ENCODE results near the gene SRXN1.
"Not testable (repeated sequence)": the region's sequence is repeated elsewhere in the genome, so short reads cannot be mapped to it uniquely, and the experiment has no call there.

SRXN1 gene

GRCh38 chr20:653110-653589, at the start of gene SRXN1:
Gene SRXN1, minus strand, starts transcription at chr20:653200. Its CDS starts 15 bp downstream, at chr20:653185.
- peak; percentile 90 to 92 for DNase-seq

- no peak for DNase-seq
Measured at GRCh38 chr20:701401-702129, 48.6 kb upstream of the SRXN1 start.

GRCh38 chr20:699811-700338, 46.9 kb upstream of the SRXN1 start:
- DNase-seq, result no peak

GRCh38 chr20:699342-699741, 46.3 kb upstream of the SRXN1 start:
- no peak for DNase-seq

DNA sequence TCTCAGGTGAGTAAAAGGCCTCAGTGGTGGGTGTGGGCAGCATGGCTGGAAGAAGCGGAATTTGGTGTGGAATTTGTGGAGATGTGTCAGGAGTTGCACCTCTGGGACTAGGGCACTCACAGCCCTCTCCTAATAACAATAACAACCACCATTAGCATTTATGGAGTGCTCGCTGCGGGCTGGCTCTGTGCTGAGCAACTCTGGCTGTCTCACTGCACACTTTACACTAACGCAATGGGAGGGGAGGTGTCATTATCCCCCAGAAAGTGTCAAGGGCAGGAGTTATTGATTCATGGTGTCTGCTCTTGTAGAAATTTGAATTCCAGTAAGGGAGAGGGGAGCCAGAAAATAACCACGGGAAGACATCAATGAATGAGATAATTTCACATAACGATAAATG, 45.3 kb upstream of the SRXN1 start:
- no peak for DNase-seq

GRCh38 chr20:697826-698225, 44.8 kb upstream of the SRXN1 start:
- no peak for DNase-seq

DNA sequence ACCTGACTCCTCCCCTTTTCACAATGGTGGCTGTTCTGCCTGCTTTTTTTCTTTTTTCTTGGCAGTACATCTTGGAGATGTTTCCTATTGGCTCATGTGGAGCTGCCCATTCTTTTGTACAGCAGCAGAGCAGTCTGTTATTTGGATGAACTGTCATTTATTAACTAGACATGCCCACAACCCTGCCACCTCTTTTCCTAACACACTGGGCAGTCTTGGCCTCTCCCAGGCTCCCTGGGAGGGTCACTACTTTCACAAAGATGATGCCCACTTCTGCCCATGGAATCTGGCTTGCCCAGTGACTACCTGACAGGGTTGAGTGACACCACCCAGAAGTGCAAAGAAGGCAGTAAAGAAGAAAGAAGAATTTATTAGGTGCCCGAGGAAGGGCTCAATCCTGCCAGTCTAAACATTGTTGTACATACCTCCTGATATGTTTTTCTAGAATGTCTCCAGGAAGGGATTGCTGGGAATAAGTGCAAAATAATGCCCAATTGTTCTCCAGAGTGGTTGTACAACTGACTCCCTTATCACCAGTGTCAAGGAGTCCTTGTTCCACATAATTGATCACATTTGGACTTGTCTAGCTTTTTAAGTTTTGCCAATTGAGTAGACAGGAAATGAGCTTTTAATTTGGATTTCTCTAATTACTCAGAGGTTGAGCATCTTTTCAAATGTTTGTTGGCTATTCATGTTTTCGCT, 42.3 kb upstream of the SRXN1 start:
- no peak for DNase-seq

DNA sequence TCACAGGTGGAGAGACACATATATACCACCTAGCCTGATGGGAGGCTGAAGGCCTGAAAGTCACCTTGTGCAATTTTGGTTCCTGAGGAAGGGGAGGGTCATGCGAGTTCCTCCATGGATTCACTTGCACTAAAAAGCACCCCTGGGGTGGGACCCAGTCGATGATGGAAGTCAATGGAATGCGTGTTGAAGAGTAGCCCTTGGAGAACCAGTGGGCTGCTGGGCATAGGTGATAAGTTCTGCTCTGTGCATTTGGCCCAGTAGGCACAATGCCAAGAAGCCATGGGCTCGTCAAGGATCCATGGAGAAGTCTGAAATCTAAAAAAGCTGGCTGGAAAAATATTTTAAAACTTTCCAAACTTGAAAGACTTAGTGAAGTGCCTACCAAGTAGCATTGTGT, 41.5 kb upstream of the SRXN1 start:
- no peak for DNase-seq

- DNase-seq, result not testable (repeated sequence)
Measured at GRCh38 chr20:693786-694185, 40.8 kb upstream of the SRXN1 start.

DNA sequence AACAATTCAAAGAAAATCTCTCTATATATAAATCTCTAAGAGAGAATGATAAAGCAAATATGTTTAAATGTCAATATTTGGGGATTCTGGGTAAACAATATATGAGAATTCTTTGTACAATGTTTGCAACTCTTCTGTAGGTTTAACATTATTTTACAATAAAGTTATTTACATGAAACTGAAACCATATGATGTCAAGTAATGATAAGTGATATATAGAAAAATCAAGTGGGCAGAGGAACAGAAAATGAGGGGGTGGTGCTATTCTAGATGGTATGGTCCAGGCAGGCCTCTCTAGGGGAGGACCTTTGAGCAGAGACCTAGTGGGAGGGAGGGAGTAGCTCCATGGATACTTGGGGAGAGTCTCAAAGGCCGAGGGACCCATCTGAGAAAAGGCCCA, 39.0 kb upstream of the SRXN1 start:
- no peak for DNase-seq

- DNase-seq, result no peak
Measured at GRCh38 chr20:689947-690346, 36.9 kb upstream of the SRXN1 start.

DNA sequence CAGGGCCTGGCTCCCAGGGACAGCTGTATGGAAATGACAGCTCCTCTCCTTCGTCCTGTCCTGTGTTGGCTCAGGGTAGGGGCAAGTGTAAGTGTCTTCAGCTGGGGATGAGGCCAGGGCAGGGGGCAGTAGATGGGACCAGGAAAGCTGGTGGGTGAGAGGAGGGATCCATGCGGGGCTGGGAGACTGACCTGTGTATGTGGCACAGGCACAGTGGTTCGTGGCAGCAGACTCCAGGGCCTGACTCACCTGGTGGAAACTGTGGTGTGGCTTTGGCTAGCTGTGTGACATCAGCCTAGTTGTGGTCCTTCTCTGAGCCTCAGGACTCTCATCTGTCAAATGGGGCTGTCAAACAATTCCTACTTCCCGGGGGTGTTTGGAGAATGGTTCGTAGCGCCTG, 36.3 kb upstream of the SRXN1 start:
- no peak for DNase-seq

DNA sequence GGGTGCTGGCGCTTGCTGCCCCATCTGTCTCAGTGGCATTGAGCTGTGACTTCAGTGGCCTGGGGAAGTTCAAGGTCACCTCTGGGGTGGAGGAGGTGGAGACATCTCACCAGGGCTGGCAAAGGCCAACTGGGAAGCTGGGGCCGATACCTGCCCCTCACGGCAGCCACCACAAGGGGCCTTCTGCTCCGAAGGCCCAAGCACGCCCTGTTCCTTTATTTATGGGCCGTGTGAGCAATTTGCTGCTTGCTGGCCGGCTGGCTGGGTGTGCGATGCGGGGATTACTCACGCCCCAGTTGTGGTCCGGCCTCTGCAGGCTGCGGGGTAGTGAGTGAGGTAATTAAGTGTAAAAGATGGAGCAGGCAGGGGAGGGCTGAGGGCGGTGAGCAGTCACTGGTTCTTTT, 35.8 kb upstream of the SRXN1 start:
- DNase-seq, result no peak

- DNase-seq, result no peak
Measured at GRCh38 chr20:687468-688203, 34.6 kb upstream of the SRXN1 start.

- no peak for DNase-seq
Measured at GRCh38 chr20:684676-685319, 31.8 kb upstream of the SRXN1 start.

- no peak for DNase-seq
Measured at GRCh38 chr20:682123-682522, 29.1 kb upstream of the SRXN1 start.

- DNase-seq, result no peak
Measured at GRCh38 chr20:680638-681187, 27.7 kb upstream of the SRXN1 start.

GRCh38 chr20:677957-678356, 25.0 kb upstream of the SRXN1 start:
- DNase-seq, result no peak

DNA sequence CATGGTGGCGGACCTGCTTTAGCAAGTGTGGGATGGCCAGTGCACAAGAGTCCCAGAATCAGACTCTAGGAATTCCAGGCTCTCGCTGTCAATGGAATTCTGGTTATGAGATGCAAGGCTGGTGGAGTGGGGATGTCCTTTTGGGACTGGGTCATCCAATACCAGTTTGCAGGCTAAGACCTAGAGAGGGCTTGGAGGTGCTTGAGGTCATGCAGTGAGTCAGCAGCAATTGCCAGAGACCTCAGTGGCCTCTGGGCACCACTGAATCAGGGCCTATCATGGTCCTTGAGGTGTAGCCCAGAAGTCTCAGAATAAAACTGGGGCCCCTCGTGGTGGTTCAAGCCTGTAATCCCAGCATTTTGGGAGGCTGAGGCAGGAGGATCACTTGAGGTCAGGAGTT, 24.0 kb upstream of the SRXN1 start:
- DNase-seq, result no peak

DNA sequence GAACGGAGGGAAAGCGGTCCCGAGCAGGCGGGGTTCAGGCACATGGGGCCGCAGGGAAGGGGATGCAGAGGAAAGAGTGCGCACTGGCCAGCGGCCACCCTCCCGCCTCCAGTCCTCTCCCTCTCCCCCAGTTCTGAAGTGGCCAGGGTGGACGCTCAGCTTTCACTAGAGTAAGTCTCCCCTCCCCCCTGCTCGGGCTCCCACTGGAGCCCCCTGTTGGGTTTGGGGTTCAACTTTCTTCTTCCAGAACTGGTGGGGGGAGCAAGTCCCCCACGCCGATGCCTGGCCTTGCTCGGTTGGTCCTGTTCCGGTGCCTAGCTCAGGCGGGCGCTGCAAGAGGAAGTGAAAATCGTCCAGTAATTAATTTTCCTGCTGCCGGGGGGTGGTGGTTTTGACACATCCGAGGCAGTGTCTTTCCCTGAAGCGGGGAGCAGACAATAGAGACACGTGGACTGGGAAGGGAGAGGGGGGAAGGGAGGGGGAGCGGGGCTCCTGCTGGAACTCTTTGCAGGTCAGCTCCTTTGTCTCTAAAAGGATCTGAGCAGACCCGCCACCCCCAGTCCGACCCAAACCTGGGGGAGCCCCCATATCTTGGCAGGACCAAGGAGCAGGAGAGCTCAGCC, 23.4 kb upstream of the SRXN1 start:
- no peak for DNase-seq

DNA sequence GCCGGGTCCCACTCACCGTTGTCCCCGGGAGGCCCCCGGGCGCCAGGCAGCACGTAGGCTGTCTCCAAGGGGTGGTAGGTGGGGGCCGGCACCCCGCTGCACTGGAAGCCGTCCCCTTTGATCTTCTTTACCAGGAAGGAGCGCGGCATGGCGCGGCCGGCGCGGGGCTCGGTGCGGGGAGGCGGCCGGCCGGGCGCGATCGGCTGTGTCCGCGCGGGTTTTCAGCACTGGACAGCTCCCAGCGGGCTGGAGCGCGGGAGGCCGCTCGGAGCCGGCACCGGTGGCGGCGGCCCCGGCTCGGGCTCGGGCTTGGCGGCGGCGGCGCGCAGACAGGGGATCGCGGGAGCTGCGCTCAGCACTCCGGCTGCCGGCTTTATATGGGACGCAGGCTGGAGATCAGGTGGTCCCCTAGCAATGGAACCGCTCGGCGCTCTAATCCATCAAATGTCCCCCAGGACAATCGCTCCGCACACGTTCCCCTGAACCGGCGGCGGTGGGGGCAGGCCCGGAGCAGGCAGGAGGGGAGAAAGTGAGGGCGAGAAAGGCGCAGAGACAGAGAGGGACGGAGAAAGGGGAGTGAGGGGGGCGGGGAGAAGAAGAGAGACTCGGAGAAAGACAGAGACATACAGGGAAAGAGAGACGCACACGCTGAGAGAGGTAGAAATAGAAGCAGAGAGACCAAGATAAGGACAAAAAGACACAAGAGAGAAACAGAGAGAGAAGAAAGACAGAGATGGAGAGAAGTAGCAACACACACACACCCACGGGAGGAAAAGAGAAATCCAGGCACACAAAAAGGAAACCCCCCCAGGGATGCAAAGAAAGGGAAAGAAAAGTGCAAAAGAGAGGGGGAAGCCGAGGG, 22.7 kb upstream of the SRXN1 start, which contains the start of gene SCRT2:
TSS of gene SCRT2 (minus strand) at position 350 of the 862 bp plus-strand sequence. CDS start at position 149, 201 bp downstream.
- peak; percentile 68 to 79 for DNase-seq
